Measurements from ENCODE around the gene NUB1. TPM values are rescaled to one million over a fixed set of nuclear protein-coding genes. Genes with fewer than 3 reads are reported as not detected.

Gene NUB1
- total RNA-seq, 4 donors from 2014 or later, result 50.5 to 60.3 (median 54.8) TPM

DNA sequence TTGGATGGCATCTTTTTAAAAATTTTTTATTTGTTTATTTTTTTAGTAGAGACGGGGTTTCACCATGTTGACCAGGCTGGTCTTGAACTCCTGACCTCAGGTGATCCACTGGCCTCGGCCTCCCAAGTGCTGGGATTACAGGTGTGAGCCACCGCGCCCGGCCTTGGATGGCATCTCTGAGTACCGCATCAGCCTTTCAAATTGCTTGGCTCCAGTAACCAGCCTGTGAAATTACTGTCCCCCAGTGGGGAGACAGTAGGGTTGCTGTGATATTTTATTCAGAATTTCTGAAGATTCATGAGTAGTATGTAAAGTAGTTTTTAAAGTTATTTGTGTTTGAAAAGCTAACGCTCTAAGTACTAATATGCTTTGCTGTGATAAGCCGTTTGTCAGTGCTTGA lies 1.2 kb downstream of the NUB1 start:
- H3K36me3 ChIP-seq, result peaks cover 0 to 39% of the 10 kb centered on the region in 2 donors
- TF ChIP-seq, protein P1, sequence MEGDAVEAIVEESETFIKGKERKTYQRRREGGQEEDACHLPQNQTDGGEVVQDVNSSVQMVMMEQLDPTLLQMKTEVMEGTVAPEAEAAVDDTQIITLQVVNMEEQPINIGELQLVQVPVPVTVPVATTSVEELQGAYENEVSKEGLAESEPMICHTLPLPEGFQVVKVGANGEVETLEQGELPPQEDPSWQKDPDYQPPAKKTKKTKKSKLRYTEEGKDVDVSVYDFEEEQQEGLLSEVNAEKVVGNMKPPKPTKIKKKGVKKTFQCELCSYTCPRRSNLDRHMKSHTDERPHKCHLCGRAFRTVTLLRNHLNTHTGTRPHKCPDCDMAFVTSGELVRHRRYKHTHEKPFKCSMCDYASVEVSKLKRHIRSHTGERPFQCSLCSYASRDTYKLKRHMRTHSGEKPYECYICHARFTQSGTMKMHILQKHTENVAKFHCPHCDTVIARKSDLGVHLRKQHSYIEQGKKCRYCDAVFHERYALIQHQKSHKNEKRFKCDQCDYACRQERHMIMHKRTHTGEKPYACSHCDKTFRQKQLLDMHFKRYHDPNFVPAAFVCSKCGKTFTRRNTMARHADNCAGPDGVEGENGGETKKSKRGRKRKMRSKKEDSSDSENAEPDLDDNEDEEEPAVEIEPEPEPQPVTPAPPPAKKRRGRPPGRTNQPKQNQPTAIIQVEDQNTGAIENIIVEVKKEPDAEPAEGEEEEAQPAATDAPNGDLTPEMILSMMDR (IDR thresholded peaks at IDR 0.05), result no peak
- TF ChIP-seq POLR2A (IDR thresholded peaks at IDR 0.05) (no peak), EP300 (IDR thresholded peaks at IDR 0.05) (no peak), POLR2AphosphoS5 (IDR thresholded peaks at IDR 0.05) (no peak)
- ATAC-seq, result no peak
- WGBS, 2 donors (ENCODE audit: low coverage in 1 of 2), result 41 to 61% methylated on average over 2 to 8 of the region's 8 CpGs
- no peak overlapping the region for H3K27ac ChIP-seq
- no peaks in the 10 kb centered on the region for H3K27me3 ChIP-seq
- H3K4me3 ChIP-seq, result peak overlapping the region in 1 of 2 donors; percentile 73
- peaks cover 0 to 30% (median 6%) of the 10 kb centered on the region in 3 donors for H3K4me1 ChIP-seq
- H3K9me3 ChIP-seq, result peaks cover 0 to 5% (median 0%) of the 10 kb centered on the region in 3 donors

DNA sequence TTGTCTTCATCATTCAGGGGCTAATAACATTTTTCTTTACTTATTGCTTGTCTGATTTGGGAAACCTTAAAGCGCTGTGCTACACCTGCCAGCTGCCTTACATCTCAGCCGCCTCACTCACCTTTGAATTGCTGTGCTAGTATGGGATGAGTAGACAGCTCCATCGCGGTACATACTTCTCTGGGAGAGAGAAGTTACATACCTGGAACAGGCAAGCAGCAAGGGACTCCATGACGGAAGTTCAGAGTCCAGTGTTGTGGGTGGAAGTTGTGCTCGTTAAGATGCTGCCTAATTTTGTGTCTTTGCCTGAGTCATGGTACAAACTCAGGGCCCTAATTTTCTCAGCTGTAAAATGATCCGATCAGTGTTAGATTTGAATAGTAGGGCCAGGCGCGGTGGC lies 1.9 kb downstream of the NUB1 start:
- peaks cover 0 to 30% (median 6%) of the 10 kb centered on the region in 3 donors for H3K4me1 ChIP-seq
- H3K36me3 ChIP-seq, result peaks cover 0 to 43% of the 10 kb centered on the region in 2 donors
- ATAC-seq, result no peak
- TF ChIP-seq, protein P1 (IDR thresholded peaks at IDR 0.05), result no peak
- TF ChIP-seq EP300 (IDR thresholded peaks at IDR 0.05), result no peak
- TF ChIP-seq POLR2A (IDR thresholded peaks at IDR 0.05), result no peak
- TF ChIP-seq POLR2AphosphoS5 (IDR thresholded peaks at IDR 0.05), result no peak
- H3K27ac ChIP-seq, result no peak overlapping the region
- H3K4me3 ChIP-seq, result no peak overlapping the region
- no peaks in the 10 kb centered on the region for H3K27me3 ChIP-seq
- WGBS, 2 donors (ENCODE audit: low coverage in 1 of 2), result 68 to 91% methylated on average over 4 to 5 of the region's 9 CpGs
- H3K9me3 ChIP-seq, result peaks cover 0 to 5% (median 0%) of the 10 kb centered on the region in 3 donors

GRCh38 chr7:151345576-151346469 lies 4.2 kb downstream of the NUB1 start:
- Histone ChIP-seq H3K9me3 (no peaks in the 10 kb centered on the region), H3K27ac (no peak overlapping the region), H3K4me1 (peaks cover 0 to 44% (median 10%) of the 10 kb centered on the region in 3 donors), H3K36me3 (peaks cover 0 to 64% of the 10 kb centered on the region in 2 donors), H3K4me3 (no peak overlapping the region), H3K27me3 (no peaks in the 10 kb centered on the region)
- no peak for ATAC-seq
- 74 to 77% methylated on average over 2 of the region's 2 CpGs for WGBS, 2 donors (ENCODE audit: low coverage in 1 of 2)
- TF ChIP-seq EP300 (IDR thresholded peaks at IDR 0.05) (no peak), POLR2A (IDR thresholded peaks at IDR 0.05) (no peak), POLR2AphosphoS5 (IDR thresholded peaks at IDR 0.05) (no peak)
- TF ChIP-seq, protein P1 (IDR thresholded peaks at IDR 0.05), result no peak

DNA sequence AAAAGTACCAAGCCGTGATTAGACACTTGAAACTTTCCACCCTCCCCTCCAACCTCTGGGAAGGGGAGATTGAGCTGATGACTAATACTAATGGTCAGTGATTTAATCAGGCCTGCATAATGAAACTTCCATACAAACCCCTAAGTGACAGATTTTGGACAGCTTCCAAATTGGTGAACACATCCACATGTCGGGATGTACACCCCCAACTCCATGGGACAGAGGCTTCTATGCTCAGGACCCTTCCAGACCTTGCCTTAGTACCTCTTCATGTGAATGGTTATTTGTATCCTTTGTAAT lies 4.8 kb downstream of the NUB1 start:
- H3K27me3 ChIP-seq, result no peaks in the 10 kb centered on the region
- peaks cover 0 to 39% (median 10%) of the 10 kb centered on the region in 3 donors for H3K4me1 ChIP-seq
- WGBS, 2 donors (ENCODE audit: low coverage in 1 of 2), result 61 to 72% methylated on average over 2 of the region's 2 CpGs
- no peak overlapping the region for H3K4me3 ChIP-seq
- H3K27ac ChIP-seq, result no peak overlapping the region
- no peaks in the 10 kb centered on the region for H3K9me3 ChIP-seq
- peaks cover 0 to 70% of the 10 kb centered on the region in 2 donors for H3K36me3 ChIP-seq
- ATAC-seq, result no peak
- TF ChIP-seq POLR2A (IDR thresholded peaks at IDR 0.05) (no peak), EP300 (IDR thresholded peaks at IDR 0.05) (no peak), POLR2AphosphoS5 (IDR thresholded peaks at IDR 0.05) (no peak)
- TF ChIP-seq, protein P1 (IDR thresholded peaks at IDR 0.05), result no peak

- Histone ChIP-seq H3K4me1 (peaks cover 0 to 39% (median 10%) of the 10 kb centered on the region in 3 donors), H3K4me3 (no peak overlapping the region), H3K36me3 (peaks cover 0 to 78% of the 10 kb centered on the region in 2 donors), H3K9me3 (no peaks in the 10 kb centered on the region), H3K27ac (no peak overlapping the region), H3K27me3 (no peaks in the 10 kb centered on the region)
- ATAC-seq, result no peak
- 79 to 94% methylated on average over 6 of the region's 6 CpGs for WGBS, 2 donors (ENCODE audit: low coverage in 1 of 2)
- TF ChIP-seq, protein P1 (IDR thresholded peaks at IDR 0.05), result no peak
- TF ChIP-seq POLR2AphosphoS5 (IDR thresholded peaks at IDR 0.05), result no peak
- no peak for TF ChIP-seq POLR2A (IDR thresholded peaks at IDR 0.05)
- TF ChIP-seq EP300 (IDR thresholded peaks at IDR 0.05), result no peak
These were observed 5.6 kb downstream of the NUB1 start for GRCh38 chr7:151347200-151347599.
